OCI-M2 (cell line): ENCODE measurements around the gene SRC.

Source experiments
- DNase-seq: peaks from one replicate; lab custom pipeline; 2025; ENCODE audit not compliant: unreplicated experiment; lab: John Stamatoyannopoulos, UW

SRC gene

GRCh38 chr20:37349517-37350491 is 3.9 kb downstream of the SRC start:
- no peak for DNase-seq

DNA sequence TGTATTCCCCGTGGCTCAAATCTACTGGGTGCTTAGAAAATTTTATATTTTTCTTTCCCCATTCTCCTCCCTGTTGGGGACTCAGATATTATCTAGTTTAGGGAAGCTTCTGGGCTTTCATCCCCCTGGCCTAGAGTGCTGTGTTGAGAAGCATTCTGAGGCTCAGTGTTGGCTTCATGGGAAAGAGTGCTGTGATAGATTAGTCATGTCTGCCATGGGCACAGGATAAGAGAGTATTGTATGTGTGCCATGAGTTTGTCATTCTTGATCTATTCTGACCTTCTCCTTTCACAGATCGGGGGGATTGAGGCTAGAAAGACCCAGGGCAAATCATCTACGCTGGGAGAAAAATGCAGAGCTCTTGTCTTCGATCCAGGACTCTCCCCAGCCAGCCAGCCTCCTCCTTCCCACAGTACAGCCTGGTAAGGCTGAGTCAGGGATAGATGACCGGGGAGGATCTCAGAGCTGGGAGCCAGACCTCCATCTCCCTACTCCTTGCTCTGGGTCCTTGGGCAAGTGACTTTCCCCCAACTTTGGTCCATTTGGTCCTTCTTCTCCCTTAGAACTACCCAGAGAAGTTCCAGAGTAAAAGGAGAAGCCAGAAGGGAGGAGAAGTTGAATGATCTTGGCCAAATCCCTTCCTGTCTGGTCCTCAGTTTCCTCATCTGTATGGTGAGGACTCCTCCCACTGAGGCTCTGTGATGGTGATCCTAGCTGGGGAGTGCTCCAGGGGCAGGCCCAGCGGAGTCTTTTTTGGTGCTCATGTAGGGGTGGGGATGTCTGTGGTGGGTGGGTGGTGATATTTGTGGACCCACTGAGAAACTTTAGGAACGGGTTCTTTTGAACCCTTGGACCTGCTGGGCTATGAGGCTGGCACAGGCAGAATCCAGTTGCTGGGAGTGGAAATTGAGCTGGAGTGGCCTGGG is 5.0 kb downstream of the SRC start:
- DNase-seq = no peak

DNA sequence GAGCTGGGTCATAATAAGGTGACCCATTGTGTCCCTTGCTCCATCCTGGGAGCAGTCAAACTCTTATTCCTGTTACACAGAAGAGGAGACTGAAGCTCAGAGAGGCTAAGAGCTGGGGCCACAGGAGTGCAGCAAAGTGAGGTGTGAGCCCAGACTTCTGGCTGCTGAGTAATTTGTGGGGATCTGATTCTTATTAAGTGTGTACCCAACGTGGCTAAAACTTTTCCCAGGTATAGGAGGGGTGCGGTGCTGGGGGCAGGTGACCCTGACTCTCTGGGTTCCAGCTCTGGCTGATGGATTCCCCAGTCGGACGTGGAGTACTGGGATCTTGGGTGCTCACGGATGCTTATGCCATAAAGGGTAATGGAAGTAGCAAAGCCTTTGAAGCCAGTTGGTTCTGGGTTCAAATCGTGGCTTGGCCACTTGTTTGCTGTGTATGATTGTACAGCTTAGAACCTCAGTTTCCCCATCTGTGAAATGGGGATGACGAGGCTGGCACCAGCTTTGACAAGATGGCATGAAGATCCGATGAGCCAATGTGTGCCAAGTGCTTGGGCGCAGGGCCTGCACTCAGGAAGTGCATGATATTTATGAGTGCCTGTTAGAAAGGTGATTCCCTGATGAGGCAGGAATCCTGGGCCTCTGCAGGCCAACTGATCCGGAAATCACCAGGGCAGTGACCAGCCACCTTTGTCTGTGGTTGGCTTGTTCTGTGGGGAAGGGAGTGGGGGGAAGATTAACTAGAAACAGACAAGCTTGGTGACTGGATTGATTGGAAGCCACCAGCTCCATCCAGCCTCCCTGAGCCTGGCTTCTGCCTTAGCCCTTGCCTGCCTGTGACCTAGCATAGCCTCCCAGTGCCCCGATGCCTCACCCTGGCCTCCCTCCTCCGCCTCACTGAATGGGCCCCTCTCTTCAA is 6.0 kb downstream of the SRC start:
- DNase-seq = no peak

DNA sequence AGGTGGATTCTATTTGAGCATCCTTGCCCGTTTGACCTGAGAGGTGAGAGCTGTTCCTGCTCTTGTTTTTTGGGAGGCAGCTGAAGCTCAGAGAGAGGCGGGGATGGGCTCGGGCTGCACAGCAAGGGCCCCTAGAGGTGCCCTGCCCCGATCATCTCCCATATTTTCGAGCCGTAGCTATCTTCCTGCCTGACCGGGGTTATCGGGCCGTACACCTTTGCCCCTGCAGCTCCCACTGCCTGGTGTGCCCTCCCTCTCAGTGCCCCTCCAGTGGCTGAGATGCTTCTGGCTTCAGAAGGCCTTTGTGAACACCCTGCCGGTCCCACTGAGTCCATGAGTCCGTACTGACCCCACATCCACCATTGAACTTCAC is 6.7 kb downstream of the SRC start:
- no peak for DNase-seq

GRCh38 chr20:37353285-37353849 is 7.4 kb downstream of the SRC start:
- no peak for DNase-seq

GRCh38 chr20:37354210-37355195 is 8.6 kb downstream of the SRC start:
- DNase-seq = no peak

DNA sequence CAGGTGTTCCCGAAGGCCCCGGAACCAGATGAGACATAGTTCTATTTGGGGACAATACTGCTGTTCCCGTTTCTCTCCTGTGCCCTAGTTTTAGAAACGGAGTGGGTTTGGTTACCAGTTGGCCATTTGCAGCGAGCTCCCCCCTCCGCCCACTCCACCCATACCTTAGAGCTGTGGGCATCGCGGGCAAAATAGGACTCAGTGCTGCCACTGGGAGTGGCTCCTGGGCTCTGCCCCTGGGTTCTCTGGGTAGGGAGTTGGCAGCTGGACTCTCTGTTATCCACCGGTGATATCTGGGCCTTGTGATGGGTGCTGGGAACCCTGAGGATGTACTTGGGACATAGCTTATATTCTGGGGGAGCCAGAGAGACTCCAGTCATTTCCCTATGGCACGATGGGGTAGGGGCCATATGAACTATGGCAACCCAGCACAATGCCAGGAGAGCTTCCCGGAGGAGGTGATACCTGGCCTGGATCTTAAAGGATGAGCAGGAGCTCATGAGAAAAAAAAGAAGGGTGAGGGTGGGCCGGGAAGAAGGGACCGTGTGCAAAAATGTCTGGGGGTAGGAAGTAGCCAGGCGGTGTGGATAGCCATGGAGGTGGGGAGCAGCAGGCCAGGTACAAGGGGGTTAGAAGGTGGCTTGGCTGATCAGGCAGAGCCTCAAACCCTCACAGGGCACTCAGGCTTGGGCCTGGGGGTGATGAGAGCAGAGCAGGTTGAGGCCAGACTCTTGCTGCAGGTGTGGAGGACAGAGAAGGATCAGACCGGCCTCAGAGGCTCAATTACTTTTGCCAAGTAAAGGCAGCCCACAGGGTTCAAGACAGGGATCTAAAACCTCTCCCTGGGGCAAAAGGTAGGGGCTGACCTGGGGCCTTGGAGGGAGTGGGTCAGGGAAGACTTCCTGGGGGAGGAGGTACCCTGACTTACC is 9.6 kb downstream of the SRC start:
- DNase-seq = no peak

- no peak for DNase-seq
Observed at GRCh38 chr20:37356387-37356786, 10.4 kb downstream of the SRC start.

GRCh38 chr20:37356961-37357371 is 11.0 kb downstream of the SRC start:
- DNase-seq = no peak

GRCh38 chr20:37357481-37358365 is 11.8 kb downstream of the SRC start:
- no peak for DNase-seq

DNA sequence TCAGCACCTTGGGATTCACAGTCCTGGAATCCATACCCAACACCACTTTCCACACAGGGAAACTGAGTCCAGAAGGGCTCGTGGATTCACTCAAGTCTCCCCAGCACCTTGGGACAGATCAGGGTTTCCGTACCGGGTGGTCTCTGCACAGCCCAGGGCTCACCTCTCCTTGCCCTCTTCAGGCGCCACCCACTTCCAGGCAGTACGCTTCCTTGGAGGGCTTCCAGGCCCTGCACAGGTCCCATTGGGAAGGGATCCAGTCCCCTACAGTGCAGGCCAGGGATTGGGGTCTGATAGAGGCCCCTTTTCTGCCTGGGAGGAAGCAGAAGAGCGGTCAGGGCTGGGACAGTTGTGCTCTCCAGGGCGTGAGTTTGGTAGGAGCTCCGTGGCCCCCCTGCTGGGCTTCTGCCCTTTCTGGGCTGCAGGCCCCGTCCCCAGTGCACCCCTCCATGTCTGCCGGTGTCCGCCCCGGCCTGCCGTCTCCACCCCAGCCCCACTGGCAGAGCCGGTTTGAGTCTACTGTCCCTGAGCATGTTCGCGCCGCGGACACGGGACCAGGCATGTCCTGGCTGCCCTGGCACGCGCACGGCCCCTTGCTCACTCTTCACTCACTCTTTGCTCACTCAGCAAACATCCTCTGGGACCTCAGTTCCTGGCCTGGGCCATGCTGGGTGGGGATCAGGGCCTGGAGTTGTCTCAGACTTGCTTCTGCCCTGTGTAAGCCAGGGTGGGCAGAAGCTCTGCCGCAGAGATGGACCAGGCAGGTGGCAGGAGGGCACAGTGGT is 12.6 kb downstream of the SRC start:
- DNase-seq = no peak

GRCh38 chr20:37359331-37359730 is 13.4 kb downstream of the SRC start:
- no peak for DNase-seq

GRCh38 chr20:37359836-37360235 is 13.9 kb downstream of the SRC start:
- DNase-seq = no peak

DNA sequence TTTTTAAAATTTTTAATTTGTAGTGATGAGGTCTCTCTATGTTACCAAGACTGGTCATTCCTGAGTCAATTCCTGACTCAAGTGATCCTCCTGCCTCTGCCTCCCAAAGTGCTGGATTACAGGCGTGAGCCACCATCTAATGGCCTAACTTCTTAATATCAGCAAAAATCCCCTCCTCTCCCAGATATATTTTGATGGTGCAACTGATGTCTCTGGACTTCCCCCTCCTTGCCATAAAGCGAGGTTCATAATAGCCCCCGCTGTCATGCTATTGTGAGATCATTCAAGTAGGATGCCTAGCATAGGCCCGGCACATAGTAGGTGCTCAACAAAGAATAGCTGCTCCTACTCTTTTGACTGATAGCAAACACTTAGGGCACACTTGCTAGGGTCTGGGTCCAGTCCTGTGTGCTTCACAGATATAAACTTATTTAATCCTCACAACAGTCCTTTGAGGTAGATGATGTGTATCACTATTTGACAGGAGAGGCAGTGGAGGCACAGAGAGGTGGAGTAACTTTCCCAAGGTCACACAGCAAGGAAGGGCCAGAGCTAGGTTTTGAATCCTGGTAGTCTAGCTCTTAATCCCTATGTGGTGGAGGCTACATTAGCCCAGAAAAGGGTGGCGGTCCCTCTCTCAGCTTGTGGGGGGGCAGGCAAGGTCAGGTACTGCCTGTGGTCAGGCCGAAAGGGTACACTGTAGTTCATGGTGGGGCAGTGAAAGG is 14.6 kb downstream of the SRC start:
- no peak for DNase-seq

DNA sequence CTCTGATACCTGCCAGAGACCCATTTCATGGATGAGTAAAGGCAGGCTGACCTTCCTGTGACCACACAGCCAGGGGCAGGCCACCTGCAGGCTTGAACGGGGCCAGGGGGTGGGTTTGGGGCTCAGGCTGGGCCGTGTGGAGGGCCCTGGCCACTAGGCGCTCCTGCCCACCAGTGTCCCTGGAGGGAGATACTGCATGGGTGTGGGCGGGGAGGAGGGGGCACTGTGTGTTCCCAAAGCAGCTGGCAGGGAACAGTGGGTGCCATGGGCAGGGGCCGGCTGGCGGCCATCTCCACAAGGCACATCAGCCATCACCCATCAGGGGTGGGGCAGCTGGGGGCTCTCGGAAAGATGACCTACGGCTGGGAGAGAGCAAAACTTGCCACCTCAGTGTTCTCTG is 15.4 kb downstream of the SRC start:
- no peak for DNase-seq
